HG03432 (cell line): ENCODE results near the gene IL16.
"Not testable (repeated sequence)": the region's sequence is repeated elsewhere in the genome, so short reads cannot be mapped to it uniquely, and the experiment has no call there.

Experiments used
- ATAC-seq: cut with Tn5 transposase; IDR thresholded peaks from one replicate; pipeline ENCODE4 v1.9.1; 2021; ENCODE audit warnings: mild to moderate bottlenecking, moderate library complexity; ENCODE audit not compliant: unreplicated experiment

Gene IL16

GRCh38 chr15:81331600-81331999, 134.9 kb downstream of the IL16 start:
- no peak for ATAC-seq

- ATAC-seq = no peak
Measured at GRCh38 chr15:81332326-81332725, 135.6 kb downstream of the IL16 start.

GRCh38 chr15:81333363-81333762, 136.7 kb downstream of the IL16 start:
- ATAC-seq = no peak

- no peak for ATAC-seq
Measured at GRCh38 chr15:81334768-81335435, 138.2 kb downstream of the IL16 start.

- ATAC-seq = no peak
Measured at GRCh38 chr15:81335631-81336030, 139.0 kb downstream of the IL16 start.

GRCh38 chr15:81336568-81336967, 139.9 kb downstream of the IL16 start:
- ATAC-seq = no peak

GRCh38 chr15:81337241-81337640, 140.6 kb downstream of the IL16 start:
- ATAC-seq = no peak

GRCh38 chr15:81337713-81338157, 141.1 kb downstream of the IL16 start:
- ATAC-seq = no peak

GRCh38 chr15:81338170-81339007, 141.7 kb downstream of the IL16 start:
- ATAC-seq = no peak

GRCh38 chr15:81339321-81339720, 142.6 kb downstream of the IL16 start:
- no peak for ATAC-seq

- ATAC-seq = no peak
Measured at GRCh38 chr15:81339851-81340250, 143.2 kb downstream of the IL16 start.

- ATAC-seq = no peak
Measured at GRCh38 chr15:81341351-81341750, 144.7 kb downstream of the IL16 start.

- no peak for ATAC-seq
Measured at GRCh38 chr15:81343371-81343770, 146.7 kb downstream of the IL16 start.

- no peak for ATAC-seq
Measured at GRCh38 chr15:81346611-81347010, 149.9 kb downstream of the IL16 start.

GRCh38 chr15:81347910-81348309, 151.2 kb downstream of the IL16 start:
- no peak for ATAC-seq

GRCh38 chr15:81348691-81349090, 152.0 kb downstream of the IL16 start:
- ATAC-seq = not testable (repeated sequence)

GRCh38 chr15:81349271-81349670, 152.6 kb downstream of the IL16 start:
- no peak for ATAC-seq

GRCh38 chr15:81351651-81352050, 155.0 kb downstream of the IL16 start:
- ATAC-seq = no peak

- no peak for ATAC-seq
Measured at GRCh38 chr15:81356252-81356651, 159.6 kb downstream of the IL16 start.

GRCh38 chr15:81357180-81357686, 160.6 kb downstream of the IL16 start:
- ATAC-seq = no peak

GRCh38 chr15:81358248-81358647, 161.6 kb downstream of the IL16 start:
- no peak for ATAC-seq

GRCh38 chr15:81360491-81360890, 163.8 kb downstream of the IL16 start:
- ATAC-seq = no peak
